GM21360 (cell line): Measurements from ENCODE around the gene EPHA4.

Source experiments
- ATAC-seq: cut with Tn5 transposase; IDR thresholded peaks from one replicate; pipeline ENCODE4 v1.9.1; 2021; ENCODE audit warnings: mild to moderate bottlenecking, moderate library complexity; ENCODE audit not compliant: unreplicated experiment

EPHA4 gene

DNA sequence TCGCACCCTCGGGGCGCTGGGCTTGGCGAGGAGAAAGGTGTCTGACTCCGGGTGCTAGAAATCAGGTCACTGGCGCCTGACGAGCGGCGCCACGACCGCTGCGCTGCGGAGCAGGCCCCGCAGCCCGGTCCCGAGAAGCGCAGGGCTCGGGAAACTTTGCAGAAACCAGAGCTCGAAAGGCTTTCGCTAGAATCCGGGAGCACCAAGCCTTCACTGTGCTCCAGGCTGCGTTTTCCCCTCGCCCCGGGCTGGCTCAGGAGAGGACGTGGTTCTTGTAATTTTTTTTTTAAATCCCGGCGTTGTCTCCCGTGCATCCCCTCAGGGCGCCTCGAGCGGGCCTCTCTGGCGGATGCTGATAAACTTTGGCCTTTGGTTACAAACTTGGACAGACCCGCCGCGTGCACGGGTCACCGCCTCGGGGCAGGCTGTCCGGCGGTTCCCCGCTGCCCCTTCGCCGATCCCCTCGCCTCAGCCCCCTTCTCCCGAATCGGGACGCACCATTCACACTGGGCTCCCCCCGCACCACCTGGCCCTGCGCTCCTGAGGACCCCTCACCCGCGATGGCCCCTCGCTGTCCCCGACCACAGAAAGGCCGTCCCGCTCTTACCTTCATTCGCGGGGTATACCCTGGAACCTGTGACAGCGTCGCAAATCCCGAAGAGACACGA is 419 bp downstream of the EPHA4 start:
- peak; percentile 7 for ATAC-seq

DNA sequence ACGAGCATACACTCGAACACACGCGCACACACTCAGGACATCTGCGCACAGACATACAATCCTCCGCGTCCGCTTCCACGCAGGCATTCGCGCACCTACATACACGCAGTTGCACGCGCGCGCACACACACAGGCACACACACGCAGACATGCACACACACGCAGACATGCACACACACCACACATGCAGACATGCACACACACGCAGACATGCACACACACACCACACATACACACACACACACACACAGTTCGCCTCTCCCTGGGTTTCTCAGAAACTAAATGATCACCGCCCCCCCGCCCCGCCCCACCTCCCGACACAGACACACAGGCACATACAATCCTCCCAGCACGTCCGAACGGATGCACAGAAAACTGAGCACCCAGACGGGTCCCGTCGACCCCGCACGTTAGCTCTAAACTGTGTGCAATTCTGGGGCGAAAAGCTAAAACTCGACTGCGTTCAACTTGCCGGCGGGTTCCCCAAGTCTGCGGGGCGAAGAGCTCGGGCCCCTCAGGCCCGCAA is 1.0 kb downstream of the EPHA4 start:
- no peak for ATAC-seq

DNA sequence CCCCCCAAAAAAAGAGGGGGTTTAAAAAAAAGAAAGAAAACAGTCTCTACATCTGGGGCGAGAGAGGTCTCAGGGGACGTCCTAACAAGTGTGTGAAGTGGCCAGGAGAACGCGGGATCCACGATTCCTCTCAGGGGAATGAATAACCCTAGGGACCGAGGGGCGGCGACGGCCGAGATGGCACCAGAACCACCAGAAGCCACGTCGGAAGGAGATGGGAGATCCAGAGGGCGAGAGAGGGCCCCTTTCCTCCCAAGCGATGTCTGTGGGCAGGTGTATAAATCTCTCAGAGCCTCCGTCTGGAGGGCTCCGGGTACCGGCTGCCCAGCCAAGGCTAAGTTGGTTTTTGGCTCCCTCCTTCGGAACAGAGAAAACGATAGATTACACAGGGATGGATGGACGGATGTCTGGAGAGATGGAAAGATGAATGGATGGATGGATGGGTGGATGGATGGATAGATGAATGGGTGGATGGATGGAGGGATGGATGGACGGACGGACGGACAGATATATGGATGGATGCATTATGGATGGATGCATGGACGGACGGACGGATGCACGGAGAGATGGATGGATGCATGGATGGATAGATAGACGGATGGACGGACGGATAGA is 1.7 kb downstream of the EPHA4 start:
- no peak for ATAC-seq

DNA sequence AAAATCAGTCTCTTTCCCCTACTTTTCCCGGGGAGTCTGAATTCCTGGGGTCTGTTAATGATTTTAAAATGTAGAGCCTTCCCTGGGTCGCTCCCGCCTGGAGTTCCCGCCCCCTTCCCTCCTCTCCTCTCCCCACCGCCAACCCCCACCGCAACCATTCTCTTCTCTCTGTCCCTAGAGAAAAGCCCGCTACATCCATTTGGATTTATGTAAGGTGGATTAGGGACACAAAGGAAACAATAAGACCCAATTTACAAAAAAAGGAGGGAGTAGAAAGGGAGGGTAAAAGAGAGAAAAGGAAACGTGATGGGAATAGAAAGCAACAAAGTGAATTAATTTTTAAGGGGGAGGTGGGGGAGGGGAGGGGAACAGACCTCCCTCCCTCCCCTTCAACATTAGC is 2.2 kb downstream of the EPHA4 start:
- ATAC-seq: no peak

DNA sequence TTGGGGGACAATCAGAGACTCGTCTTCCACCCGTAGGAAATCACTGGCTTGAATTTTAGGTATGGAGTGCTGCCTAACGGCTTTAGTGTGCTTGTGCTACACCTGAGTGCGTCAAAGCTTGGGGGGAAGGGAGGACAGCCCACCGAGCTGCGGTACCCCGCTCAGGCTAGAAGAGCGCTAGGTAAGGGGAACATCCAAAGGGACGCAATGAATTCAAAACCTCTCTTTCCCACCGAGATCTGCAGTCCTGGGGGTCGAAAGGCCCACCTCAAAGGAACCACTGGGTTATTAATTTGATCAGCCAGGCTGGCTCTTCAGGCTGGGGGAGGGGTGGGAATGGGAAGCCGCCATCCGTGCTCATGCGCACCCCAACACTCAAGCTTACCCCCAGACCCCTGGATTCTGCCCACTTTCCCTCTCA is 2.7 kb downstream of the EPHA4 start:
- no peak for ATAC-seq

DNA sequence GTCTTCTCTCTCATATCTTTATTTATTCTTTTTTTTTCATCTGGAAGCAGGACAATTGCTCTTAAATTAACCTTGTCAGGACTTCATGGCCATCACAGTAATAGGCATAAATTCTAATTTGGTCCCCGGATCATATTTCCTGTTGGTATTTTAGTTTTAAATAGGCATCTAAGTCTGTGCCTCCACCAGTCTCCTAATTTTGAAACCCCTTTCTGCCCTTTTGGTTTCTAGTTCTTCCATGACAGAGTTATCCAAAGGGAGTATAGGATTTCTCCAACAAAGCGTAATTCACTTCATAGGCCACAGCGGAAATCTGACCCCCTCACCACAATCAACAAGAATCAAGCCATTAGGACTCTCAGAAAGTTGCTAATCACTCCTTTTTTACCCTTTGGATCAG is 3.8 kb downstream of the EPHA4 start:
- no peak for ATAC-seq

DNA sequence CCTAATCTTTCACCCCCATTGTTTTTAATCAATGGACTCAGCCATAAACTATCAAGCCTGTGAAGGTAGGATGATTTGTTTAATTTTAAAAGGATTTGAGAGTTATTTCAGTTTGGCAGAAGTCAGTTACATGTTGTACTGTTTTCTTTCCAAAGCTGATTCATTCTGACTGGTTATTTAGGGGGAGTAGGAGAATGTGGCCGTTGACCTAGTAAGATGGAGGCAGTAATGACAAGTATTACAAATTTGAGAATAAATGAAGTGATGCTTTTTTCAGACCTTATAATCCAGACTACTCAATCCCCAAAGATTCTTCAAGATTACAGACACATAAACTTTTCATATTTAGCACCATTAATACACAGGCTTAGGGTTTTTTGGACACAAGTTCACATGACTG is 4.3 kb downstream of the EPHA4 start:
- no peak for ATAC-seq

DNA sequence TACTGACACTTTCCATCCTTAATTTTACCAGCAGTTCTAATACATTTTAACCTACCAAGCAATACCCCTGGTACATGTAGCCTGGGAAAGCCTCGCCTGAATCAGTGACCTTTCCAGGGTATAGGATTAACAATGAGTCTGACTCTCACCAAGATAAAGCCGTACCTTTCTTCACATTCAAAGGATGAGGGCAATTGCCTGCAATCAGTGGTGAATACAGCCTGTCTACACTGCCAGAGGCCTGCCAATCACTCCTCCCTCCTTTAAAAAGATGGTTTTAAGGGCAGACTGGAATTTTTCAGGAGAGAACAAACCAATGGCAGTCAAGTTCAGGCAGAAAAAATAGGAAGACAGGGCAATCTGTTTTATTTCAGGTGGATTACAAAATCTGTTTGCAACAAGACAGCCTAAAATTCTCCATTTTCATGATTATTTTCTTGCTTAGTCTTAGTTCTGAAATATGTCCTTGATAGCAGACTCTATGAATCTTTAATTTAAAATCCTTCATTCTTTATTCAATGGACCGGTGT is 4.8 kb downstream of the EPHA4 start:
- ATAC-seq: no peak

DNA sequence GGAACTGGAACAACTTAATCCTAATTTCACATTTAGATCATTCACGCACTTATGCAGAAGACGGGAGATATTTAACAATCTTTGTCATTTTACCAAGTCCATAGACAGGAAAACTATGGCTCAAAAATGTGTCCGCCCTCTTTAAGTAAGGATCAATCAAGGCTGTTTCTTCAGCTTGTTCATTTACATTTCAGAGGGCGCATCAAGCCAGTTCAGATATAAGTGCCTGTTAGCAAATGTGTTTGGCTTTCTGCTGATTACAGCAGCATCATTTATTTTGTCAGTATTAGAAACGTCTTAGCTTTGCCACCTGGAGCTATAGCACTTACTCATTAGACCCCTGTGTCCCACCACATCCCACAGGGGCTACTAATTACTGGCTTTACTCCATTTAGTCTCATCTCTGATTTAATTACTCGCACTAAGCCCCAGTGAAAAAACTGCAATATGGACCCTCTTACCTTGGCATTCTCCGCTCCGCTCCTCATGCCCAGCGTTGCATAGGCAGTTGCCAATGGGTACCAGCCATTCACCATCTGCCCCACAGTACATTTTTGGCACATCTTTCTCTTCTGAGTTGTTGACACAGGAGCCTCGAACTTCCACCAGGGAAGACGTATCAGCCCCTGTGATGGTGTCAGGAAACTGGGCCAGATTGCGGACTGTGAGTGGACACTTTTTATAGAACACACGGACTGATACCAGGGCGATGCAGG is 8.7 kb downstream of the EPHA4 start:
- ATAC-seq: no peak

DNA sequence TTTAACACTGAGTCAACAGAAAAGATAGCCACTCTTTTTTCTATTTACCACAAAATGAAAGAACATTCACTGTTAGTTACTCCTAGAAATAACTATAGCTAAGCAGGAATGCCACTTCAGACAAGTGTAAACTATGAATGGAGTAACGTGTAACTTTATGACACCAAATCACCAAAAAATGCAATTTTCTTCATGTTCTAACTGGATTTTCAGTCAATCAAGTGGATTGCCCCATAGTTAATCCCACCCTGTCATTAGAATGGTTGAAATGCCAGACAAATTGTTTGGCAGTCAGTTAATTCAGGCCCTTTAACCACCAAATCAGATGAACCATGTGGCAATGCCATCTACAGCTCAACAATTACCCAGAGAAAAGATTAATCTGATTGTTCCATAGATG is 9.9 kb downstream of the EPHA4 start:
- no peak for ATAC-seq

DNA sequence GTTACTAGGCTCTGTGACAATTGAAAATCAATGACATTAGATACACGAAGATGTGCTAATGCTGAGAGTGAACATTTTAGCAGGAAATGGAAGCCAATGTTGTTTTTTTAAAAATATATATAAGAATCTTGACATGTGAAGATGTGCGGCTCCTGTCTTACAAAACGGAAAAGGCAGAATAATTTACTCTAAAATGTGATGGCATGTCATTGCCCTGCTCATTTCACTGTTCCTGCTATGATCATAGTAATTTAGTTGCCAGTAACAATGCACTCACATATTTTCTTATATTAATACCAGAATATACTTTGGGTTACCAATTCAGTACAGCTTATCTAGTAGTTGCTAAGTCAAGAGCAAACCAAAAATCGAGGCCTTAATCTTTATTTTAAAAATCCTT is 10.3 kb downstream of the EPHA4 start:
- no peak for ATAC-seq

DNA sequence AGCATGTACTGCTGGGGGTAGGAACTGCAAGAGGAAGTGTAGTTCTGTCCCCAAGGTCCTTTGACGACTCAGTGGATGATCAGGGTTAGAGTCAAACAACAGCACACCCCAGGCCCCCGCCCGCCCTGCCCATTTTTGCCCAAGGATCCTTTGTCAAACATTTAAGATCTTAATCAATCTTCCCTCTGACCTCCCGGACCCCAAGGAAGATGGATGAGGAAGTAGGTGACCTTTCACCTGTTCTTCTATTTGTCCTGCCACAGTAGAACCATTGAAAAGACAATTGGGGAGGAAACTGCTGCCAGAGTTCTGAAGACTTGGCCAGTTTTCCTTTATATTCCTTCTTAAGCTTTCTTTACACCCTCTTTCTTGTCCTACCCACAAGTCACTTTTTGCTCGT is 12.1 kb downstream of the EPHA4 start:
- ATAC-seq: no peak

DNA sequence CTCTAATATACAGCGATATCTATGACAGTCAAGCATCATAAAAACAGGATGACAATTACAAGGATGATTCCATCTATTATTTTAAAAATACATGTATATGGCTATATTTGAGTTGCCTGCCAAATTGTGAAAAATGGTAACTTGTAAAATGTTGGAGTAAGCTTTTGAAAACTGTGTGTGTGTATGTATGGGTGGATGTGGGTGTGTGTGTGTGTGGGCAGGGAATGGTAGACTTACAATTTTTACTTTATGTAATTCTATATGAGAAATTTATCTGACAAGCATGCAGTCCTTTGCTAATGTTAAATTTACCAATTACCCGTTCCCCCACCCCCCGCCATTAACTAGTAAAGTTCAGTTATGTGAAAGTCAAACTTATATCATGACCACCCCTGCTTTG is 14.0 kb downstream of the EPHA4 start:
- ATAC-seq: no peak

DNA sequence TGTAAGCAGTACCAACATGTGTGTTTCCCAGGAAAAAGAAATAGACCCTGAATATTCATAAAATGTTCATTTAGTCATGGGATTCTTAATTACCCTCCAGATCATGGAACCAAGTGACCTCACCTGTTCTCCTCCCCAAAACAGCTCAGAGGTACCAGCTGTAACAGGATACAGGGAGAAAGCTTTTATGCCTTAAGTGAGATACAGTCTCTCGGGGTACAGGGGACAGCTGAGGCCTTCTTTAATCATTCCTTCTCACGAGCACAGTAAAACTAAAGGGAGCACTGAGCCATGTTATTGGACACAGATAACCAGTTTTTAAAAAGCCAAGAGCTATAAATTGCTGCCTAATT is 16.6 kb downstream of the EPHA4 start:
- peak; percentile 41 for ATAC-seq

DNA sequence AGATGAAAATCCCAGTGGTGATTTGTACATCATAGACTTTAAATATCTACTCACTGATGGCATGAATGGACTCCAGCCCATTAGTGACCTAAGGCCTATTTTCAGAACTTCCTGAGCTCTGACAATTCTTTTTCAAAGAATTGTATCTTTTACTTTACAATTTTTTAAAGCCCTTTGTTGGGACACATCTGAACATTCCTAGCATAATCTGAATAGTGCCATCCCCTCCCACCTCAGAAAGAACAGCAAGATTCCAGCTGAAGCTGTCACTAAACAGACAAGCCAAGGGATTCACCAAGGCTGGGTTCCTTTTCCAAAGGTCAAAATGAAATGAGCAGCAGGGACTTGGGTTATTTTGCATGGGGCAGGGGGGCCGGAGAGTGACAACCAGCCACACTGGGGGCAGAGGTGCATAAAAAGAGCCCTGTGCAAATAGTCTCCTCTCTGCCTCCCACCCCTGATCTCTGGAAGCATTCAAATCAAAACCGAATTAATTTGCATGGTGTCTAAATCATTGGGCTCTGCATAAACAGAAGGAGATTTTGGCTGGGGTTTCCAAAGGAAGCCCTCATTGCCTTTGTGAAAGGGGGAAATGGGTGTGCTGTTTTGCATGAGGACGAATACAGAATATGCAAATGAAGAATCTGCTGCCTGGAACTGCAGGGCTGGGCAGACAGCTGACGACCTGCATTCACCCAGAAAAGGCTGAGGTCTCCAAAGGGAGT is 17.2 kb downstream of the EPHA4 start:
- ATAC-seq: peak; percentile 98

DNA sequence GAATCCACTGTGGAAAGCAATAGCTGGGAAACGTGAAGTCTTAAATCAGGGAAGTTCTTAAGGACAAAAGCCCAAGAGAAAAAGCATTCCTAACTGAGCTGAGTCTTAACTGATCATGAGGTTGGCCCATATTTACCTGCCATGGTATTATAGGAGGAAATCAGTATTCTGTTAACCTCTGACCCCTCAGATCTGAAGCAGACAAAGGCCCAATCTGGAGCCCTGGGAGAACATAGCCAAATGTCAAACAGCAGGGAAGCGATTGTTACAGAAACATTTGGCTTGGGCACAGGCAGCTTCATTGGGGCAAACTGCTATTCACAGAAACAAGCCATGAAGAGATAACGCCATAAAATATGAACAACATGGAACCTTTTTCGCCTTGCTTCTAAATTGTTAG is 18.8 kb downstream of the EPHA4 start:
- ATAC-seq: no peak

DNA sequence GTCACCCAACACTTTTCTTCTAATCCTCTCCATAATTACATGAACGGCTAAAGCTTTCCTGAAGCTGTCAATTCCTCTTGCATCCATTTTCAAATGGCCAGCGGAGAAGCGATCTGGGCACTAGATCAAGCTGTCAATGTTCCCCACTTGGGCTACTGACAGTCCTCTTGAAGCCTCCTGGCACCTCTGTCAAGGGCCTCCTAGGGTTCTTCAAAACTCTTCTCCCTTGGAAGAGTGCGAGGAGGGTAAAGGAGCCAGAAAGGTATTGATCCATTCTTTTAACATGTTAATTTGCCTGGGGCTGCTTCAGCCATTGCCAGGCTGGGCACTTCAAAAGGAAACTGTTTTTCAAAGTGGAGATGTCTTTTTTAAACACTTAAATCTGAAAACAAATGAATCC is 19.8 kb downstream of the EPHA4 start:
- no peak for ATAC-seq

DNA sequence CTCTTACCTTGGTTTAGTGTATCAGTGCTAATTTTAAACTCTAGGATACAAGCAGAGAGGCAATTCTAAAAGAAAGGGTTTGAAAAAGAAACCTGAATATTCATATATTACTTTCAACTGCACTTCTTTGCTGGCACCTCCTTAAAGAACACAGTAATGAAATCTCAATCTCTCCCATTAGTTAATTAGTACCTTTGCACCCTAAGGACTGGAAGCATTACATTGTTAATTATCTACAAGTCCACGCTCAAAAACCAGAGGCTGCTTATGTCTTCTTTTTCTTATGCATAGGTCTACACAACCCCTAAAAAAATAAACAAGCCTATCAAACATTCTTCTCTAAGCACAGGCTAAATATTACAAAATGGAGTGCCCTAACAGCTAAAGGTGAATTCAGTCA is 20.2 kb downstream of the EPHA4 start:
- no peak for ATAC-seq

DNA sequence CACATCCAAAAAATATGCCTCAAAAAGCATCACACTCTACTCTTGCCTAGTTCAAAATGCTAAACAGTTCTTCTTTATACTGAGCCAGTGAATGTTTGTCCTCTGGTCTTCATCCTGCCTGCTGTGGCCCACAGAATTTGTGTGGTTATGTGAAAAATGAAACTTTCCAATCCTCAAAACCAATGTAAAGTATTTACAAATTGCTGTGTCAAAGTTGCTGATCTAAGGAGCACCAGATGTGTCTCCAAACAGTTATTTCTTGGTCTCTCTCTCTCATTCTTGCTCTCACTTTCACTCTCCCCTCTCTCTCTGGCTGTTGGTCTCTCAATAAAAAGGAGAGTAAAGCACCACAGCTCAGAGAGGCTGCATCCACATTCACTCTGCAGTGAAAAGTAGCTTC is 23.0 kb downstream of the EPHA4 start:
- ATAC-seq: no peak

DNA sequence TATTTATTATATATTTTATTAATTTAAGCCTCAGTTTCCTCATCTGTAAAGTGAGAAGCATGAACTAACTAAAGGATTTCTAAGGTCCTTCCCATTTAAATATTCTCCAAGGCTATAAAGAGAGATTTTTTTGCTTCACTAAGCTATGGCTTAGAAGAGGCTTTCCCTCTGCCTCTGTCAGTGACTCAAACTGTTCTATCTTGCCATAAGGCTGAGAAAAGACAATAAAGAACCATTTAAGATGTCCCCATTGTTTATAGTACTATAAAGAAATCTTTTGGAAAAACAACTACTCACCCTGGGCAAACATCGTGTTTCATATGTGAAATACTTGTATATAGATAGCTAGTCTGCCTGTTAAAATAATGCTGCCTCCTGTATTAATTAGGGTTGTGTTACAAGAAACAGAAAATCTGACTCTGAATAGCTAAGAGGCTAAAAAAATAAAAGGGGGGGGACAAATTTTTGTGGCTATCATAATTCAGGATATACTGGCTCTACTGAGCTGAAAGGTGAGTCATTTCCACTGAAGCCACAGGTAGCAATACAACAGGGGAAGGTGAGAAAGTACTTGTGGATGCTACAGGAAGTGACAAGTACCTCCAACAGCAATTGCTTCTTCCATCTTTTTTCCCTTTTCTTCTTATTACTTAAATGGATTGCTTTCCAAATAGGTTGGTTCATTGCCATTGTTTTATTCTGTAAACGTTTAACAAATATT is 25.4 kb downstream of the EPHA4 start:
- no peak for ATAC-seq
